IPS DF 4.7 (cell line): ENCODE measurements around the gene ANXA3.
"Not testable (repeated sequence)": the region's sequence is repeated elsewhere in the genome, so short reads cannot be mapped to it uniquely, and the experiment has no call there.

Experiments
- DNase-seq: peaks from one replicate; pipeline ENCODE4 v3.0.0-alpha.2; 2013; ENCODE audit warnings: low spot score; ENCODE audit errors: extremely low read depth

Gene ANXA3

DNA sequence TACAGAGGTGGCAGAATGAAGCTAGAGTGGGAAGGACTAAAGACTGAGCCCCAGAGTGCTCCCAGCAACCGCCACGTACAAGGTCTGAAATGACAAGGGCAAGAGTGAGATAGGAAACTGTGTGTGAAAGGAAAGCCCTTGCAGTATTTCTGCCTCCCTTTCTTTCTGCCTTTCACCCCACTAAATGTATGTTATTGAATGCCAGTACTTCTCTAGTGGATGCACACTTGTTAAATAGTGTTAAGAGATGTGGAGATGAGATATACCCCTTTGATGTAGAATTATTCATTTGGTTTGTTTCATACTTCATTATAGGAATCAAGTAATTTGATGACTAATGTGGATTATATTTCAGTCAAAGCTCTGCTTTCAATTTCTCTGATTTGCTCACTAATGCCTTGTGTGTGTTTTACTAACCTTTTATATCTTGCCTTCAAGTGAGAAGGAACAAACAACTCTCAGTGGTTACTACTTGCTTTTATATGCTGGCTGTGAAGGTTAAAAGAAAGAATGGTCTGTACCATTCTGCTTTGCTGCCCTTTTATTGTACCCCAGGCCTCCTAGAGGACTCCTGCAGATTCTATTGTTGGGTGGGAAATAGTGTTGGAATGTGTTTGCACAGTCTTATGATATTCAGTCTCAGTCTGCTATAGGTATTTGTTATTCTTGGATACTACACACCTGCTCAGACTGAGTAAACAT, 8.0 kb upstream of the ANXA3 start:
- DNase-seq, result no peak

DNA sequence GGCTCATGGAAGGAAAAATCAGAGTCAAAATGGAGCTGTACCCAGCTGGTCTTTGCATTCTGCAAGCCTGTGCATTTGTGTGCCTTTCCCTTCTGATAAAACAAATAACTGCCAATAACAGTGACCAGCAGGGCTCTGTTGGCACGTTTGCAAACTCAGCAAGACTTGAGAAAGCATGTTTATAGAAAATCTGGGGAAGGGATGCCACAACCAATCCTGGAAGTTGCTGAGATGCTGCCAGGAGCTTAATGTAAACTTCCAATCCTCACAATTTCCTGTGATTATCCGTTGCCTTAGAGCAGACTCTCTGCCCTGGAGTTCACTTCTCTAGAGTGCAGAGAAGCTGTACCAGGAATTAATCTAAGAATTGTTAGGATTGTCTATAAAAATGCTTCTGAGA, 6.9 kb upstream of the ANXA3 start:
- no peak for DNase-seq

GRCh38 chr4:78545275-78546246, 6.0 kb upstream of the ANXA3 start:
- no peak for DNase-seq

- DNase-seq, result not testable (repeated sequence)
These were observed 3.7 kb upstream of the ANXA3 start for GRCh38 chr4:78547899-78548298.

- not testable (repeated sequence) for DNase-seq
These were observed 2.7 kb upstream of the ANXA3 start for GRCh38 chr4:78548889-78549288.

GRCh38 chr4:78552389-78553042, 946 bp downstream of the ANXA3 start:
- DNase-seq, result no peak

DNA sequence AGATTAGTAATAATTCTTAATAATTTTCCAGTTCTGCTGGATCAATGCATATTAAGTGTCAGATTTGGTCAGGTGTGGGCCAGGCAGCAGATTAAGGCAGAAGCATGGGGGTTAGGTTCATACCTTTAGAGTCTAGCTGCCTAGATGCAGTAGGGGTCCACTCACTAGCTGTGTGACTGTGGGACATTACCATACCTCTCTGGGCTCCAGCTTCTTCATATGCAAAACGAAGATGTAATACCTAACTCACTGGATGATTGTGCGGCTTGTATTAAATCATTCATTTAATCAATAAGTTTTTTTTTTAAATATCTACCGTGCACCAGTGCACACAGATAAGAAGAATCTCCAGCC, 1.4 kb downstream of the ANXA3 start:
- DNase-seq, result no peak

- no peak for DNase-seq
These were observed 2.0 kb downstream of the ANXA3 start for GRCh38 chr4:78553529-78554060.

GRCh38 chr4:78556665-78557064, 5.1 kb downstream of the ANXA3 start:
- DNase-seq, result no peak

DNA sequence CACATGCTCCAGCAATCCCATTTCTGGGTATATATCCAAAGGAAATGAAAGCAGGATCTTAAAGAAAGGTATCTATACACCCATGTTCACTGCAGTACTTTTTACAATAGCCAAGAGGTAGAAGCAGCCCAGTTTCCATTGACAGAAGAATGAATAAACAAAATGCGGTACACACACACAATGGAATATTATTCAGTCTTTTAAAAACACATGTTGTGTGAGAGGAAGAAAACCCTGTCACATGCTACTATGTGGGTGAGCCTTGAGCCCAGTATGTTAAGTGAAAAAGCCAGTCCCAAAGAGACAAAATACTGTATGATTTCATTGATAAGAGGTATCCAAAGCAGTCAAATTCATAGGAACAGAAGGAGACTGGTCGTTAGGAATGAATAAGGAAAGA, 6.3 kb downstream of the ANXA3 start:
- no peak for DNase-seq

DNA sequence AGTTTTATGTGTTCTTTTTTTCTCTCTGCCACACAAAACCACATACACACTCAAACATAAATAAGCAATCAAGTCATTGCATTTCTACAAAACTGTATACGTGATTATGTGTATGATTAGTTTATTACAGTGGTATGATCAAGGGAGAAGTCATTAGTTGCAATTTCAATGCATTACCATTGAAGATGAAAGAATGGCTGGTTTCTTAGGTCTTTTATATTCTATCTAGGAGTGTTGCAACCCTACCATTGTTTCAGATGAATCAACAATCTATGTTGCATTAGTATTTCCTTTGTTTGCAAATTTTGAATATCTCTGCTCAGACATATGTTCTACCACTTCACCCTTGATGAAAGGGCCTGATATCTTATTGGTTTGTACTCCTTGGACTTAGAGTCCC, 6.8 kb downstream of the ANXA3 start:
- no peak for DNase-seq

- DNase-seq, result no peak
These were observed 8.9 kb downstream of the ANXA3 start for GRCh38 chr4:78560296-78560963.

GRCh38 chr4:78561677-78562076, 10.1 kb downstream of the ANXA3 start:
- no peak for DNase-seq

GRCh38 chr4:78562687-78563086, 11.1 kb downstream of the ANXA3 start:
- DNase-seq, result no peak

GRCh38 chr4:78565971-78566372, 14.4 kb downstream of the ANXA3 start:
- no peak for DNase-seq

- DNase-seq, result no peak
These were observed 15.4 kb downstream of the ANXA3 start for GRCh38 chr4:78566834-78567499.

DNA sequence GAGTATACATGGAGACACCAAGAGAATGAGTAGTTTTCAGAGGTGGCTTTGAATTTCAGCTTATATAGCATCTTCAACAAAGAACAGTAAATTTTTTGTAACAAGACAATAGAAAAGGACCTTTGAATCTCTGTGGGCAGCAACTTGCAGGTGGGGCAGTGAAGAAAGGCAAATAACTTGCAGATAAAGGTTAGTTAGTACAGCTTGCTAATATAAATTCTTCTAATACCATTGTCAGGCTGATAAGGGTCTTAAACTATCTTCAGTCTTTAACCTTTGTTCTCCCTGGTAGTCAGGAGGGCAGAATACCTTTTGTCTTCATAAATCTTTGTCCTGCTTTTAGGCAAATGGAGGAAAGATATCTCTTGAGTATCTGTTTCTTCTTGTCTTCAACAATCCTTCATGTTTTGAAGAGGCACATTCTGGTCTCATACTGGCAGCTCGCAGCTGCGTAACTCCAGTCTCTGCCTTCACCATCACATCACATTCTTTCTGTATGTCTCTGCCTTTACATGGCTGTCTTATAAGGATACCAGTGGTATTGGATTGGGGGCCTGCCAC, 16.0 kb downstream of the ANXA3 start:
- no peak for DNase-seq

- no peak for DNase-seq
These were observed 17.2 kb downstream of the ANXA3 start for GRCh38 chr4:78568640-78569305.

GRCh38 chr4:78569306-78569821, 17.8 kb downstream of the ANXA3 start:
- DNase-seq, result no peak

DNA sequence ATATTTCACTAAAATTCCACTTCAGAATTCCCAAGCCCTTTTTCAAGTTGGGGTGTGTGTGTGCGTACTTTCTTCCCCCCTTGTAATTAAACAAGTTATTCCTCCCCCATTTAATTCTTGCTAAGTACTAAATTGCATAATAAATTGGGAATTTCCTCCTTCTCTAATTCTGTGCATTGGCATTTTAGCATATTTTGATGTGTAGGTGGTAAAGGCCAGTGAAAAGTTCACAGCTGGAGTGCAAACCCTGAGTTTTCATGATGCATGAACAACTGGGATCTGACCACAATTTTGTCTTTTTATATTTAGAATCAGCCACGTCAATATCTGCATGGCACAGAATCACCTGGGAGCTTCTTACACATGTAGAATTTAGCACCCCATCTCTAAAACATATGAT, 18.5 kb downstream of the ANXA3 start:
- DNase-seq, result no peak
